ENCODE data around the gene LDB1. TPM values are rescaled to one million over a fixed set of nuclear protein-coding genes. Genes with fewer than 3 reads are reported as not detected.

The LDB1 gene
- total and polyA plus RNA-seq, 2 of the 13 experiments (the other 11 are each of a cell fraction or from before 2014, with no cell fraction given), result 17.2 to 45.5 TPM

- Histone ChIP-seq H3K4me2 (ENCODE audit: low read depth, low read length) (no peak overlapping the region), H2AFZ (ENCODE audit: low read length) (no peak overlapping the region), H3K9ac (ENCODE audit: insufficient read depth, low read depth, low read length) (no peak overlapping the region), H3K27me3 (ENCODE audit: control insufficient read depth in 1 of 2, insufficient read depth in 2 of 2, low read length in 2 of 2) (no peaks in the 10 kb centered on the region), H3K9me3 (ENCODE audit: low read length) (no peaks in the 10 kb centered on the region), H4K20me1 (ENCODE audit: insufficient read depth, low read length) (no peaks in the 10 kb centered on the region), H3K27ac (ENCODE audit: extremely low read length, insufficient read depth, low read length) (no peak overlapping the region), H3K36me3 (replicated peaks in 1 of 2; ENCODE audit: control insufficient read depth in 1 of 2, insufficient read depth in 2 of 2, low read length in 2 of 2) (no peaks in the 10 kb centered on the region), H3K4me1 (ENCODE audit: insufficient read depth, low read length) (no peaks in the 10 kb centered on the region), H3K79me2 (ENCODE audit: insufficient read depth, low read length) (no peaks in the 10 kb centered on the region), H3K4me3 (replicated peaks in 1 of 3; ENCODE audit: insufficient read depth in 1 of 3, low read depth in 2 of 3, low read length in 3 of 3) (no peak overlapping the region)
- ATAC-seq (no peak), DNase-seq (ENCODE audit: low spot score) (no peak), FAIRE-seq (no peak)
- ChIA-PET CTCF (ENCODE audit: low intra/inter-chr PET ratio, low total read pairs) (no interaction called here), POLR2A (no interaction called here)
- WGBS (ENCODE audit: low lambda C conversion rate), result 71% methylated on average over 3 of the region's 3 CpGs
- TF ChIP-seq GPBP1L1 (CRISPR knock-in tag; IDR thresholded peaks at IDR 0.05), result no peak
- TF ChIP-seq, protein P1, sequence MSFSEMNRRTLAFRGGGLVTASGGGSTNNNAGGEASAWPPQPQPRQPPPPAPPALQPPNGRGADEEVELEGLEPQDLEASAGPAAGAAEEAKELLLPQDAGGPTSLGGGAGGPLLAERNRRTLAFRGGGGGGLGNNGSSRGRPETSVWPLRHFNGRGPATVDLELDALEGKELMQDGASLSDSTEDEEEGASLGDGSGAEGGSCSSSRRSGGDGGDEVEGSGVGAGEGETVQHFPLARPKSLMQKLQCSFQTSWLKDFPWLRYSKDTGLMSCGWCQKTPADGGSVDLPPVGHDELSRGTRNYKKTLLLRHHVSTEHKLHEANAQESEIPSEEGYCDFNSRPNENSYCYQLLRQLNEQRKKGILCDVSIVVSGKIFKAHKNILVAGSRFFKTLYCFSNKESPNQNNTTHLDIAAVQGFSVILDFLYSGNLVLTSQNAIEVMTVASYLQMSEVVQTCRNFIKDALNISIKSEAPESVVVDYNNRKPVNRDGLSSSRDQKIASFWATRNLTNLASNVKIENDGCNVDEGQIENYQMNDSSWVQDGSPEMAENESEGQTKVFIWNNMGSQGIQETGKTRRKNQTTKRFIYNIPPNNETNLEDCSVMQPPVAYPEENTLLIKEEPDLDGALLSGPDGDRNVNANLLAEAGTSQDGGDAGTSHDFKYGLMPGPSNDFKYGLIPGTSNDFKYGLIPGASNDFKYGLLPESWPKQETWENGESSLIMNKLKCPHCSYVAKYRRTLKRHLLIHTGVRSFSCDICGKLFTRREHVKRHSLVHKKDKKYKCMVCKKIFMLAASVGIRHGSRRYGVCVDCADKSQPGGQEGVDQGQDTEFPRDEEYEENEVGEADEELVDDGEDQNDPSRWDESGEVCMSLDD (CRISPR knock-in tag; IDR thresholded peaks at IDR 0.05; ENCODE audit: borderline replicate concordance), result no peak
- no peak for TF ChIP-seq SP5 (CRISPR knock-in tag; IDR thresholded peaks at IDR 0.05; ENCODE audit: borderline replicate concordance, low read depth)
- no peak for TF ChIP-seq ATF4 (CRISPR knock-in tag; IDR thresholded peaks at IDR 0.05)
- no peak for TF ChIP-seq ZFP62 (CRISPR knock-in tag; IDR thresholded peaks at IDR 0.05)
- TF ChIP-seq STAT6 (CRISPR knock-in tag; IDR thresholded peaks at IDR 0.05; ENCODE audit: borderline replicate concordance), result no peak
- BruUV-seq (replicated peaks), result no TSS peak
- intact Hi-C loops (cut with micrococcal nuclease; ENCODE audit: unreplicated experiment), result no loop called here
- in situ Hi-C loops (cut with HindIII; ENCODE audit: extremely low pct_ligation_motif_present, low pct_unique_long_range_greater_than_20kb), result no loop called here
Measured at GRCh38 chr10:102085336-102085735, 34.8 kb downstream of the LDB1 start.
